Stimulated activated CD8-positive, alpha-beta memory T cell treated with anti-CD3 and anti-CD28 coated beads, Interleukin-2, amount 100 ng/mL, for 1 hour (primary cell): ENCODE measurements around the gene ST6GALNAC3.
"Not testable (repeated sequence)": the region's sequence is repeated elsewhere in the genome, so short reads cannot be mapped to it uniquely, and the experiment has no call there.

Experiments used
- DNase-seq, 2 donors: peaks; one replicate each; pipeline ENCODE4 v3.0.0-alpha.2; 2020; ENCODE audit warnings: low read depth in 2 of 2

Gene ST6GALNAC3

GRCh38 chr1:76190749-76191424 is 116.3 kb downstream of the ST6GALNAC3 start:
- DNase-seq = no peak

- DNase-seq = no peak
These were observed 117.0 kb downstream of the ST6GALNAC3 start for GRCh38 chr1:76191561-76191960.

GRCh38 chr1:76198452-76198851 is 123.9 kb downstream of the ST6GALNAC3 start:
- no peak for DNase-seq

GRCh38 chr1:76202670-76203069 is 128.1 kb downstream of the ST6GALNAC3 start:
- no peak for DNase-seq

GRCh38 chr1:76203127-76203526 is 128.6 kb downstream of the ST6GALNAC3 start:
- no peak for DNase-seq

GRCh38 chr1:76209238-76209637 is 134.7 kb downstream of the ST6GALNAC3 start:
- DNase-seq = no peak

GRCh38 chr1:76209648-76210047 is 135.1 kb downstream of the ST6GALNAC3 start:
- DNase-seq = no peak

GRCh38 chr1:76210160-76210559 is 135.6 kb downstream of the ST6GALNAC3 start:
- no peak for DNase-seq

- no peak for DNase-seq
These were observed 144.3 kb downstream of the ST6GALNAC3 start for GRCh38 chr1:76218888-76219287.

GRCh38 chr1:76219366-76219818 is 144.8 kb downstream of the ST6GALNAC3 start:
- no peak for DNase-seq

GRCh38 chr1:76224752-76225151 is 150.2 kb downstream of the ST6GALNAC3 start:
- no peak for DNase-seq

GRCh38 chr1:76225526-76225925 is 151.0 kb downstream of the ST6GALNAC3 start:
- DNase-seq = no peak

GRCh38 chr1:76227621-76228020 is 153.1 kb downstream of the ST6GALNAC3 start:
- DNase-seq = no peak

- DNase-seq = no peak
These were observed 154.9 kb downstream of the ST6GALNAC3 start for GRCh38 chr1:76229279-76230005.

GRCh38 chr1:76230842-76231281 is 156.3 kb downstream of the ST6GALNAC3 start:
- DNase-seq = no peak

- no peak for DNase-seq
These were observed 156.8 kb downstream of the ST6GALNAC3 start for GRCh38 chr1:76231320-76231719.

GRCh38 chr1:76232666-76233065 is 158.1 kb downstream of the ST6GALNAC3 start:
- DNase-seq = no peak

GRCh38 chr1:76234061-76234460 is 159.5 kb downstream of the ST6GALNAC3 start:
- DNase-seq = no peak

GRCh38 chr1:76237211-76237610 is 162.7 kb downstream of the ST6GALNAC3 start:
- no peak for DNase-seq

- DNase-seq = no peak
These were observed 163.6 kb downstream of the ST6GALNAC3 start for GRCh38 chr1:76238094-76238628.

GRCh38 chr1:76239470-76239918 is 164.9 kb downstream of the ST6GALNAC3 start:
- DNase-seq = no peak

- DNase-seq = no peak
These were observed 165.8 kb downstream of the ST6GALNAC3 start for GRCh38 chr1:76240316-76240715.

GRCh38 chr1:76242587-76242986 is 168.0 kb downstream of the ST6GALNAC3 start:
- DNase-seq = not testable (repeated sequence)
